ENCODE data around the gene HS3ST4. TPM values are rescaled to one million over a fixed set of nuclear protein-coding genes. Genes with fewer than 3 reads are reported as not detected.

Gene HS3ST4
- 1 to 10 TPM in 5 of 8 experiments, under 1 TPM in 3; 0.36 to 2.4 (median 1.3) TPM for total RNA-seq

DNA sequence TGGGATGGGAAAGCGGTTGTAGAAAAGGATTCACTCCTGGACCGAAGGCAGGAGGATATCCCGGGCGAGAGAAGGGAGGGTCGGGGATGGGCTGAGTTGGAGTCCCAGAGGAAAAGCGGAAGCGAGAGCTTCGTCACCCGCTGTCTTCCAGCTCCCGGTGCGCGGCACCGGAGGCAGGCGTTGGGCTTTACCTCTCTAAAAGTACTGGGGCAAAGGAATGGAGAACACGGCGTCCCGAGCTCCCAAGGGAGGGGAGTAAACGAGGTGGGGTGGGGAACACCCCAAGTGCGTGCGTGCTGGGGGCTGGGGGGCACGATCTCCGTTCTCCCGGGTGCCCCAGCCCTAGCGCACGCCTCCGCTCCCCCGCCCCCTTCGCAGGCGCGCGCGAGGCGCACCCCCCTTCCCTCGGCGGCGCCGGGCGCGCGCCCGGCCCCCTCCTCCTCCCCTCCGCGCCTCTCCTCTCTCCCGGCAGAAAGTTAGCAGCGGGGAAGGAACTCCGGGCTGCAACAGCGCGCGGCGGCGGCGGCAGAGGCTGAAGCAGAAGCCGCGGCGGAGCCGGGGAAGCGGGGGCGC, at the start of gene HS3ST4:
Gene HS3ST4 (plus strand): TSS at position 441 of the 573 bp plus-strand sequence.
- H3K4me1 ChIP-seq (replicated peaks in 1 of 2), result peaks cover 5 to 15% of the 10 kb centered on the region in 2 donors
- no peak within 1 kb of the TSS for H3K27ac ChIP-seq
- peak within 1 kb of the TSS; percentile 55 to 82 (median 56) for H3K4me3 ChIP-seq
- in situ Hi-C loops (cut with MboI; ENCODE audit: low pct_unique_long_range_greater_than_20kb in 2 of 9, low sequenced_read_pairs in 9 of 9, unreplicated experiment in 9 of 9), result no loop called here
- ATAC-seq (replicated peaks in 6 of 8), result peak in 7 of 8 experiments; percentile 41 to 72 (median 69)
- WGBS, 10 experiments, result no CpG with 5 or more reads among the region's 58 CpGs

DNA sequence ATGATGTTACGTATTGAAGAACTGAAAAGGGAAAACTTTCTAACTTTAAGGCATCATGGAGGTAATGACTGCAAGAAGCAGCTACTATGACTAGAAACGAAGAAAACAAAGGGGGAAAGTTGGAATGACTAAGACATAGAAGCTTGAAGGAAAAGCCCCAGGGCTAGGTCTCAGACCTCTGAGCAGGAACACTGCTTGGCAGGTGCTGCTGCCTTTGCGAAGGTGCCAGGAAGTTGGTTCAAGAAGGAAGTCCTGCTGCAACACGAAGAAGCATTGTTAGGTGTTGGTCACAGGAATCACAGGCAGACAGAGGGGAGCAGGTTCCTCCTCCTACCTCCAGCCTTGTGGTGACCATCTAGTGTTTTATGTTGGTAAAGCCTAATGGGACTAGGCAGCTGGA, 48.1 kb upstream of the HS3ST4 start:
- ATAC-seq (replicated peaks in 6 of 8), result no peak
- in situ Hi-C loops (cut with MboI; ENCODE audit: low pct_unique_long_range_greater_than_20kb in 2 of 9, low sequenced_read_pairs in 9 of 9, unreplicated experiment in 9 of 9), result loop anchor here in 1 of 9 experiments (25.0 kb wide), 1 partner anchor 94 kb away; no protein-coding TSS in a partner anchor
- WGBS, 10 experiments, result 0 to 95% (median 44%) methylated on average over 1 to 4 of the region's 4 CpGs; no CpG with 5 or more reads in 1 of the 10 experiments
- Histone ChIP-seq H3K4me3 (no peak overlapping the region), H3K27ac (no peak overlapping the region), H3K4me1 (replicated peaks in 1 of 2) (no peaks in the 10 kb centered on the region)

DNA sequence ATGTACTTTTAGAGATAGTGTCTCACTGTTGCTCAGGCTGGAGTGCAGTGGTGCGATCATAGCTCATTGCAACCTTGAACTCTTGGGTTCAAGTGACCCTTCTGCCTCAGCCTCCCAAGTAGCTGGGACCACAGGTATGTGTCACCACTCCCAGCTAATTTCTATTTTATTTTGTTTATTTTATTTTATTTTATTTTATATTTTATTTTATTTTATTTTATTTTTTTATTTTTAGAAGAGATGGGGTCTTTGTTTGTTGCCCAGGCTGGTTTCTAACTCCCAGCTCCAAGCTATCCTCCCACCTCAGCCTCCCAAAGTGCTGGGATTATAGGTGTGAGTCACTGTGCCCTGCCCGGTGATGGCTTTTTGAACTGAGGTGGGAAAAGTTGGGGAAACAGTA, 35.1 kb upstream of the HS3ST4 start:
- no peak overlapping the region for H3K4me3 ChIP-seq
- no peak for ATAC-seq (replicated peaks in 6 of 8)
- in situ Hi-C loops (cut with MboI; ENCODE audit: low pct_unique_long_range_greater_than_20kb in 2 of 9, low sequenced_read_pairs in 9 of 9, unreplicated experiment in 9 of 9), result no loop called here
- no peaks in the 10 kb centered on the region for H3K4me1 ChIP-seq (replicated peaks in 1 of 2)
- WGBS, 10 experiments, result 25 to 100% (median 69%) methylated on average over 1 to 2 of the region's 2 CpGs; no CpG with 5 or more reads in 1 of the 10 experiments
- no peak overlapping the region for H3K27ac ChIP-seq

DNA sequence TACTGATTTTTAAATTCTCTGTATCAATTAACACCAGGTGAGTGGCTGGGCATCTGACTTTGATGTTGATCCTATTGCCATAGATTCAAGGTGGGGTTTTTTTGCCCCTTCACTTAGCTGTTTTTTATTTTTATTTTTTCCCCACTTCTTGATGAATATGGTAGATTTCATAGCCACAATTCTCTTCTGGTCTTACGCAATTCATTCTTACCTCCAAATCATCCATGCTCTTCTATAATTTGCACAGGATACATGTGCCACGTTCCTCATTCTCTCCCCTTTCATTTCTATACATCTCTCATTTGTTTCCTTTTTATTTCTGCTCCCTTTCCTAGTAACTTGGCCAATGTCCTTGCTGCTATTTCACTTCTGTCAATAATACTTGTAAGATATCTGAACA, 14.9 kb upstream of the HS3ST4 start:
- Histone ChIP-seq H3K4me3 (no peak overlapping the region), H3K27ac (no peak overlapping the region), H3K4me1 (replicated peaks in 1 of 2) (no peaks in the 10 kb centered on the region)
- WGBS, 10 experiments, result 23 to 100% (median 57%) methylated on average over 1 to 2 of the region's 2 CpGs
- no peak for ATAC-seq (replicated peaks in 6 of 8)
- in situ Hi-C loops (cut with MboI; ENCODE audit: low pct_unique_long_range_greater_than_20kb in 2 of 9, low sequenced_read_pairs in 9 of 9, unreplicated experiment in 9 of 9), result no loop called here

DNA sequence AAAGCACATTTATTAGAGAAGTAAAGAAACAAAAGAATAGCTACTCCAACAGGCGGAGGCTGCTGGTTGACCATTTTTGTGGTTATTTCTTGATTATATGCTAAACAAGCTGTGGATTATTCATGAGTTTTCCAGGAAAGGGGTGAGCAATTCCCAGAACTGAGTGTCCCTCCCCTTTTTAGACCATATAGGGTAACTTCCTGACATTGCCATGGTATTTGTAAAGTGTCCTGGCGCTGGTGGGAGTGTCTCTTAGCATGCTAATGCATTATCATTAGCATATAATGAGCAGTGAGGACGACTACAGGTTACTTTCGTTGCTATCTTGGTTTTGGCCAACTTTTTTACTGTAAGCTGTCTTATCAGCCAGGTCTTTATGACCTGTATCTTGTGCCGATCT, 12.2 kb upstream of the HS3ST4 start:
- H3K4me3 ChIP-seq, result no peak overlapping the region
- in situ Hi-C loops (cut with MboI; ENCODE audit: low pct_unique_long_range_greater_than_20kb in 2 of 9, low sequenced_read_pairs in 9 of 9, unreplicated experiment in 9 of 9), result no loop called here
- no peak overlapping the region for H3K27ac ChIP-seq
- ATAC-seq (replicated peaks in 6 of 8), result peak in 3 of 8 experiments; percentile 32 to 86 (median 84)
- H3K4me1 ChIP-seq (replicated peaks in 1 of 2), result no peaks in the 10 kb centered on the region
- 3 to 66% (median 48%) methylated on average over 1 to 5 of the region's 5 CpGs; no CpG with 5 or more reads in 3 of the 10 experiments for WGBS, 10 experiments

DNA sequence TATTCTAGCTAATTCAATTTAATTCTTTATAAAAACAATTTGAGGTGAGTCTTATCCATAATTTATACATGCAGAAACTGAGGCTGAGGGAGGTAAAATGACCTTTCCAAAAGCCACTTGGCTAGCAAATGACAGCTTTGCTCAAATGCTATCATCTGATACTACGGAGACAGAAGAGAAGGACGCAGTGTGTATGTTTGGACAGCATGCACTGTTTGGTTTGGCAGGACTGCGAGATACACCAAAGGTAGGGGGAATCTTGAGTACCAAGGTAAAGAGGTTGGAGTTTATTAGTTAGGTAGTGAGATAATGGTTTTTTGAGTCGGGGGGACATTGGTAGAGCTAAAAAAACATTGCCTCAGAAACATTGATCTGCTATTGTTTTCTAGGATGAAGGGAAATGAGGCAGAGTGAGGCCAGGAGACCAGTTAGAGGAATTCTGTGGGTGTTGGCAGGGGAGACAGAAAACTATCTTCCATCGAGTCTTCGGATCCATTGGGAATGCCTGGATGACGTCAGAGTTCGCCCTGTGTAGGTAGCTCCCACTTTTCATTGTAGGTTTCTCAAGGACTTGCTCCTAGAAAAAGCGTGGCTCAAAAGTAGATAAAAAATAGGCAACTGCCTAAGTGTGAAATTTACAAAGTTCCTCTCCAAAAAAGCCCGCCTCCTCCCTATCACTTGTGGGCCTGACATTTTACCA, 2.5 kb upstream of the HS3ST4 start:
- no peak overlapping the region for H3K4me3 ChIP-seq
- in situ Hi-C loops (cut with MboI; ENCODE audit: low pct_unique_long_range_greater_than_20kb in 2 of 9, low sequenced_read_pairs in 9 of 9, unreplicated experiment in 9 of 9), result no loop called here
- no peak overlapping the region for H3K27ac ChIP-seq
- 10 to 100% (median 61%) methylated on average over 1 to 10 of the region's 10 CpGs for WGBS, 10 experiments
- ATAC-seq (replicated peaks in 6 of 8), result no peak
- peaks cover 5 to 15% of the 10 kb centered on the region in 2 donors for H3K4me1 ChIP-seq (replicated peaks in 1 of 2)

DNA sequence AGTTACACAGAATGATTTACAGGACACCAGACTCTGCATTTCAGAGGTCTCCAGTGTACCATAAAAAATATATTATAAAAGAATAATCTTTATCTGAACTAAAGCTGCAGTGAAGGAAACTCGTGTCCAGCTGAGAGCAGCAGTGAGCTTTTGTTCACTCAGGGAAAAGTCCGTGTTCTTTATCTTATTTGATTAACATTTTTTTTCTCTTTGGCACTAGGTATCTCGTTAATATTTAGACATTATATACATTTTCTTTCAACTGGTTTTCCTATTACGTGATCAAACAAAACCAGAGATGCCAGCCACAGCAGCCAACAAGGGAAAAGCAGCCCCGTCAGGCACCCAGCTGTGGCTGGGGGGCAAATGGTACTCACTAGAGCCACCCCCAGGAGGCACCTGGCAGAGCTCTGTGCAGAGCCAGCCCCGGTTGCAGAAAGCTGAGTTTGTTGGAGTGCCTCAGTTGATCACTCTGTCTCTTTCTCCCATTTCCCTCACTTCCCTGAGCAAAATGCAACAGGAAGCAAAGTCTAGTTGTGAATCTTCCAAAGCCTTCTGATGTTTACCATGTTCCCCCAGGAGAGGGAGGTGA, 1.1 kb upstream of the HS3ST4 start:
- peaks cover 5 to 15% of the 10 kb centered on the region in 2 donors for H3K4me1 ChIP-seq (replicated peaks in 1 of 2)
- ATAC-seq (replicated peaks in 6 of 8), result no peak
- H3K27ac ChIP-seq, result no peak overlapping the region
- WGBS, 10 experiments, result 0 to 56% (median 29%) methylated on average over 1 to 6 of the region's 6 CpGs; no CpG with 5 or more reads in 1 of the 10 experiments
- peak overlapping the region in 2 of 5 donors; percentile 55 for H3K4me3 ChIP-seq
- in situ Hi-C loops (cut with MboI; ENCODE audit: low pct_unique_long_range_greater_than_20kb in 2 of 9, low sequenced_read_pairs in 9 of 9, unreplicated experiment in 9 of 9), result no loop called here

DNA sequence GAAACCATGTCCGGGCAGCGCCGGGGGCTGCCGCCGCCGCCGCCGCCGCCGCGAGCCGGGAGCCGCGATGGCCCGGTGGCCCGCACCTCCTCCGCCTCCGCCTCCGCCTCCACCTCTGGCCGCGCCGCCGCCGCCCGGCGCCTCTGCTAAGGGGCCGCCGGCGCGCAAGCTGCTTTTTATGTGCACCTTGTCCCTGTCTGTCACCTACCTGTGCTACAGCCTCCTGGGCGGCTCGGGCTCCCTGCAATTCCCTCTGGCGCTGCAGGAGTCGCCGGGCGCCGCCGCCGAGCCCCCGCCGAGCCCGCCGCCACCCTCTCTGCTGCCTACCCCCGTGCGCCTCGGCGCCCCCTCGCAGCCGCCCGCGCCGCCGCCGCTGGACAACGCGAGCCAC, 587 bp downstream of the HS3ST4 start:
- in situ Hi-C loops (cut with MboI; ENCODE audit: low pct_unique_long_range_greater_than_20kb in 2 of 9, low sequenced_read_pairs in 9 of 9, unreplicated experiment in 9 of 9), result no loop called here
- Histone ChIP-seq H3K4me3 (peak overlapping the region; percentile 55 to 82 (median 56)), H3K4me1 (replicated peaks in 1 of 2) (peaks cover 5 to 15% of the 10 kb centered on the region in 2 donors), H3K27ac (no peak overlapping the region)
- WGBS, 10 experiments, result no CpG with 5 or more reads among the region's 56 CpGs
- ATAC-seq (replicated peaks in 6 of 8), result peak in 6 of 8 experiments; percentile 5 to 53 (median 46)

DNA sequence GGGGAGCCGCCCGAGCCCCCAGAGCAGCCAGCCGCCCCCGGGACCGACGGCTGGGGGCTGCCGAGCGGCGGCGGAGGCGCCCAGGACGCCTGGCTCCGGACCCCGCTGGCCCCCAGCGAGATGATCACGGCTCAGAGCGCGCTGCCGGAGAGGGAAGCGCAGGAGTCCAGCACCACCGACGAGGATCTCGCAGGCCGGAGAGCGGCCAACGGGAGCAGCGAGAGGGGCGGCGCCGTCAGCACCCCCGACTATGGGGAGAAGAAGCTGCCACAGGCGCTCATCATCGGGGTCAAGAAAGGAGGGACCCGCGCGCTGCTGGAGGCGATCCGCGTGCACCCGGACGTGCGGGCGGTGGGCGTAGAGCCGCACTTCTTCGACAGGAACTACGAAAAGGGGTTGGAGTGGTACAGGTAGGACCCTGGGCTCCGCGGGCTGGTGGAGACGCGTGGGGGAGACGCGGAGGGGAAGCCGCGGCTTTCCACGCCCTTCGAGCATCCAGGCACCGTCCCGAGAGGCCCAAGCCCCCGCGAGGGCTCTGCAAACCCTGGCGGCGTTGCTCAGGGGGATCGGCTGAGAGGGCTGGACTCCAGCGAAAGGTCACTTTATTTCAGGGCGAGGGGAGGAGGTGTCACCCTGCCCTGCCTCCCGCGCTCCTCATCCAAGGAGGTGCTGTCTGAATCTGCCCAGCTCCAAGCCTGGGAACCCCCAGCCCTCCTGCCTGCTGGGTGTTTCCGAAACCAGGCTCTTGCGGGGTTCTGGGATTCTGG, 1.2 kb downstream of the HS3ST4 start:
- WGBS, 10 experiments, result 1 to 15% (median 4%) methylated on average over 2 to 16 of the region's 70 CpGs; no CpG with 5 or more reads in 7 of the 10 experiments
- peak in 6 of 8 experiments; percentile 9 to 48 (median 44) for ATAC-seq (replicated peaks in 6 of 8)
- peaks cover 5 to 15% of the 10 kb centered on the region in 2 donors for H3K4me1 ChIP-seq (replicated peaks in 1 of 2)
- peak overlapping the region; percentile 55 to 82 (median 56) for H3K4me3 ChIP-seq
- no peak overlapping the region for H3K27ac ChIP-seq
- in situ Hi-C loops (cut with MboI; ENCODE audit: low pct_unique_long_range_greater_than_20kb in 2 of 9, low sequenced_read_pairs in 9 of 9, unreplicated experiment in 9 of 9), result no loop called here

DNA sequence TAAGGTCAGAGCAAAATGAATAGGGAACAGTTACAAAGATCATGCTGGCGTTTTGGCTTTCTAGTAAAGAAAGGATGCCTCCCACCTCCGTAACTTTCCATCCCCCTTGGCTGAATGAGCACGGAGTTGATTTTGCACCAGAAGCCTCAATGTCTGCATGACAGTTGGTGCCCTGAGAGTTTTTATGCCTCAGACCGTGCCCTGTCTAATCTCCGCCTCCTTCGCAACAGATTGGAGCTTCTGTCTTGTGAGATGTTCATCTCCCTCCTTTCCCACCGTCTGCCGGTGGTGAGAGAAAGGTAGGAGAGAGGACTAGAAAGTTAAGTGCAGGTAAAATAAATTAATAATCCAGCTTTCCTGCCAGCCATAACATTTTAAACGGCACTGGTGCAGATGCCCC, 1.9 kb downstream of the HS3ST4 start:
- H3K4me1 ChIP-seq (replicated peaks in 1 of 2), result peaks cover 5 to 15% of the 10 kb centered on the region in 2 donors
- in situ Hi-C loops (cut with MboI; ENCODE audit: low pct_unique_long_range_greater_than_20kb in 2 of 9, low sequenced_read_pairs in 9 of 9, unreplicated experiment in 9 of 9), result no loop called here
- ATAC-seq (replicated peaks in 6 of 8), result no peak
- H3K4me3 ChIP-seq, result peak overlapping the region; percentile 55 to 82 (median 56)
- H3K27ac ChIP-seq, result no peak overlapping the region
- WGBS, 10 experiments, result 0 to 46% (median 16%) methylated on average over 1 to 9 of the region's 9 CpGs

DNA sequence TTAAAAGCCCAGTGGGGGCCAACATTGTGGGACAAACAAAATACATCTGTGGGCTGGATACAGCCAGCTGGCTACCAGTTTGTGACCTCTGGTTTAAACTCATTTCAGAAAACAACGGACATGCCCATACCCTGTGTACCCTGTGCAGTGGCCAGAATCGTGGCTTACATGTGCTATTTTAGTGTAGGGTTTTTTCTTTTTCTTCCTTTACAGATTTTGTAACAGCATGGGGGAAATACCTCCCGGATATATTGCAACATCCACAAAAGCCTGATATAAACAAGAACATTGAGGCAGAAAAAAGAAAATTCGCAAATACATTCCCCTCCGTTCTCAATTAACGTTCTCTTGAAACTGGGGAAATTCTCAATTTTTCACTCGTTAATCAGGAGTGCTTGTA, 7.3 kb downstream of the HS3ST4 start:
- no peak overlapping the region for H3K27ac ChIP-seq
- H3K4me1 ChIP-seq (replicated peaks in 1 of 2), result peaks cover 0 to under 1% of the 10 kb centered on the region in 2 donors
- ATAC-seq (replicated peaks in 6 of 8), result no peak
- in situ Hi-C loops (cut with MboI; ENCODE audit: low pct_unique_long_range_greater_than_20kb in 2 of 9, low sequenced_read_pairs in 9 of 9, unreplicated experiment in 9 of 9), result no loop called here
- no peak overlapping the region for H3K4me3 ChIP-seq
- WGBS, 10 experiments, result 8 to 96% (median 61%) methylated on average over 2 to 7 of the region's 7 CpGs

DNA sequence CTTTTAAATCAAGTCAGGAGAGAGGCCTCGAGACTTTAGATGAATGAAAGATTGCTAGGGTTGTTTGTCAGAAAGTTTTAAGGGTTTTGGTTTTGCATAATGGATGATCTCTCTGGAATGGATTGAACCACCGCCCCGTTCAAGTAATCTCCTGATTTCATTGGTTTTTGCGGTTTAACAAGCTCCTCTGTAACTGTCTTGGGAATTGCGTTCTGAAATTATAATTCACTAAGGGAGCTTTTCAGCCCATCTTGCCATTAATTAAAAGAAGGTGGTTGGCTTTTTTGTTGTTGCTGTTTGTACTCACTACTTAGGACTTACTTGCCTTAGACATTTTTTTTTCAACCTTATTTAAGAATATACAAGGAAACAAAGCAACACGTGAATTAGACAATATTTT, 8.8 kb downstream of the HS3ST4 start:
- ATAC-seq (replicated peaks in 6 of 8), result no peak
- WGBS, 10 experiments, result 0 to 92% (median 33%) methylated on average over 2 to 6 of the region's 6 CpGs; no CpG with 5 or more reads in 1 of the 10 experiments

DNA sequence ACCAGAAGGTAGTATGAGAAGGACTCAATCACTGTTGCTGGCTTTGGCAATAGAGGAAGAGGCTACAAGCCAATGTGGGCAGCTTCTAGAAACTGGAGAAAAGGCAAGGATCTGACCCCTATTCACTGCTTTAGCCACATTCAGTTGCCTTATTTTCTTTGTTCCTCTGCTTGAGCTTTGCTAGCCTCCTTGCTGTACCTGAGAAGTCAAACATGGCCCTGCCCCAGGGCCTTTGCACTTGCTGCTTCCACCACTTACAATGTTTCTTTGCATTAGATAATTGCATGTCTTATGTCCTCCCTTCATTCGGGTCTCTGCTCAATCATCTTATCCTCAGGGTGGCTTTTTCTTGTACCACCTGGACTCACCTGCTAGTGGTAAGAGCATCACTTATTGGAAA, 15.8 kb downstream of the HS3ST4 start:
- 0 to 100% (median 40%) methylated on average over 1 of the region's 1 CpG; no CpG with 5 or more reads in 3 of the 10 experiments for WGBS, 10 experiments
- Histone ChIP-seq H3K27ac (no peak overlapping the region), H3K4me3 (no peak overlapping the region), H3K4me1 (replicated peaks in 1 of 2) (peaks cover 0 to 4% of the 10 kb centered on the region in 2 donors)
- in situ Hi-C loops (cut with MboI; ENCODE audit: low pct_unique_long_range_greater_than_20kb in 2 of 9, low sequenced_read_pairs in 9 of 9, unreplicated experiment in 9 of 9), result no loop called here
- ATAC-seq (replicated peaks in 6 of 8), result no peak

More for the DNA sequence above, 8.8 kb downstream of the HS3ST4 start:
- H3K4me1 ChIP-seq (replicated peaks in 1 of 2), result no peaks in the 10 kb centered on the region
- H3K27ac ChIP-seq, result no peak overlapping the region
- no peak overlapping the region for H3K4me3 ChIP-seq
- in situ Hi-C loops (cut with MboI; ENCODE audit: low pct_unique_long_range_greater_than_20kb in 2 of 9, low sequenced_read_pairs in 9 of 9, unreplicated experiment in 9 of 9), result no loop called here

Data from motor neuron (in vitro differentiated cells).